CD14-positive monocyte (primary cell): ENCODE results near the gene RAB24. TPM values are rescaled to one million over a fixed set of nuclear protein-coding genes. Genes with fewer than 3 reads are reported as not detected.

Experiments
- DNase-seq, 3 donors: peaks; one replicate each; pipeline ENCODE4 v3.0.0-alpha.2; 2011 to 2022
- H2AFZ ChIP-seq: 2 replicates; pipeline ENCODE4 v1.6.0; 2012; ENCODE audit warnings: mild to moderate bottlenecking, low read depth, low read length, inconsistent platforms; ENCODE audit not compliant: insufficient read depth, poor library complexity, severe bottlenecking
- H3K27ac ChIP-seq, 2 donors: 1 replicate in 1 of 2; 2 replicates in 1 of 2; pipeline ENCODE4 v1.5.1; 2012 to 2013; ENCODE audit warnings: low read length in 2 of 2, control low read depth in 1 of 2, inconsistent platforms in 1 of 2, low read depth in 1 of 2, mild to moderate bottlenecking in 1 of 2
- H3K27me3 ChIP-seq, 2 donors: one replicate each; pipeline versions ENCODE4 v1.6.0 to v1.6.1; 2011 to 2013; ENCODE audit warnings: low read length in 2 of 2; ENCODE audit not compliant: control insufficient read depth in 2 of 2, insufficient read depth in 2 of 2
- H3K36me3 ChIP-seq, 2 donors: replicated peaks in 1 of 2; 1 replicate in 1 of 2; 2 replicates in 1 of 2; pipeline versions ENCODE4 v1.5.1 to v1.6.1; 2012 to 2013; ENCODE audit warnings: low read length in 2 of 2, control low read depth in 1 of 2, inconsistent platforms in 1 of 2, mild to moderate bottlenecking in 1 of 2; ENCODE audit not compliant: insufficient read depth in 2 of 2, control insufficient read depth in 1 of 2
- H3K4me1 ChIP-seq, 2 donors: 1 replicate in 1 of 2; 2 replicates in 1 of 2; pipeline versions ENCODE4 v1.5.1 to v1.6.1; 2012 to 2013; ENCODE audit warnings: low read length in 2 of 2, control low read depth in 1 of 2, inconsistent platforms in 1 of 2, mild to moderate bottlenecking in 1 of 2, moderate library complexity in 1 of 2; ENCODE audit not compliant: insufficient read depth in 2 of 2, control insufficient read depth in 1 of 2
- H3K4me2 ChIP-seq: replicated peaks from 2 replicates; pipeline ENCODE3; 2012; ENCODE audit warnings: low read length, moderate library complexity, mild to moderate bottlenecking; ENCODE audit not compliant: poor library complexity, severe bottlenecking; ENCODE audit errors: extremely low read depth
- H3K4me3 ChIP-seq, 3 experiments: fragments of 200-600 bp in 1 of 3; sonication (generic) in 1 of 3; replicated peaks in 1 of 3; 1 replicate in 2 of 3; 2 replicates in 1 of 3; pipeline ENCODE4 v1.5.1; 2011 to 2013; ENCODE audit warnings: low read length in 3 of 3, mild to moderate bottlenecking in 3 of 3, control low read depth in 2 of 3, low read depth in 2 of 3, inconsistent platforms in 1 of 3, moderate library complexity in 1 of 3
- H3K79me2 ChIP-seq: 2 replicates; pipeline ENCODE4 v1.6.0; 2012; ENCODE audit warnings: mild to moderate bottlenecking, control low read depth, inconsistent platforms, low read length, moderate library complexity; ENCODE audit not compliant: insufficient read depth
- H3K9ac ChIP-seq: 2 replicates; pipeline ENCODE4 v1.6.0; 2017; ENCODE audit warnings: low read length, mild to moderate bottlenecking; ENCODE audit not compliant: insufficient read depth, poor library complexity, severe bottlenecking
- H3K9me3 ChIP-seq, 2 donors: replicated peaks in 1 of 2; 1 replicate in 1 of 2; 2 replicates in 1 of 2; pipeline versions ENCODE4 v1.5.1 to v1.6.1; 2012 to 2013; ENCODE audit warnings: low read length in 2 of 2, control low read depth in 1 of 2; ENCODE audit not compliant: control insufficient read depth in 1 of 2, insufficient read depth in 1 of 2
- H4K20me1 ChIP-seq: 2 replicates; pipeline ENCODE4 v1.6.0; 2012; ENCODE audit warnings: mild to moderate bottlenecking, low read length, control low read depth, moderate library complexity; ENCODE audit not compliant: insufficient read depth
- H3K27ac Mint-ChIP-seq, 7 donors: one replicate each; pipeline ENCODE4 v1.8.0; 2020; ENCODE audit warnings: mild to moderate bottlenecking in 7 of 7, mixed read lengths in 7 of 7, moderate library complexity in 6 of 7, inconsistent platforms in 2 of 7
- H3K27me3 Mint-ChIP-seq, 3 donors: one replicate each; pipeline ENCODE4 v1.8.0; 2021 to 2022; ENCODE audit warnings: low read depth in 3 of 3, mild to moderate bottlenecking in 3 of 3, mixed read lengths in 3 of 3, moderate library complexity in 3 of 3, inconsistent platforms in 1 of 3
- H3K36me3 Mint-ChIP-seq, 2 donors: one replicate each; pipeline ENCODE4 v1.8.0; 2020; ENCODE audit warnings: mixed read lengths in 2 of 2, inconsistent platforms in 1 of 2, mild to moderate bottlenecking in 1 of 2
- H3K4me1 Mint-ChIP-seq: one replicate; pipeline ENCODE4 v1.8.0; 2020; ENCODE audit warnings: mild to moderate bottlenecking, mixed read lengths
- H3K4me3 Mint-ChIP-seq, 2 donors: one replicate each; pipeline ENCODE4 v1.8.0; 2020; ENCODE audit warnings: mild to moderate bottlenecking in 2 of 2, mixed read lengths in 2 of 2, moderate library complexity in 1 of 2
- H3K9me3 Mint-ChIP-seq, 7 donors: one replicate each; pipeline ENCODE4 v1.8.0; 2020 to 2022; ENCODE audit warnings: mixed read lengths in 7 of 7, mild to moderate bottlenecking in 6 of 7, moderate library complexity in 6 of 7, inconsistent platforms in 2 of 7
- WGBS: methylation state at CpG from one replicate; pipeline ENCODE4 v1.1.5; 2013; ENCODE audit warnings: missing lambda C conversion rate; ENCODE audit not compliant: insufficient coverage; 5-methylcytosine and 5-hydroxymethylcytosine counted together
- intact Hi-C, 2 donors: fragments of 100-400 bp; cut with micrococcal nuclease; formaldehyde crosslinking; loops; one replicate each; pipeline versions ENCODE4 v1.15.0 to v1.15.1; 2023
- polyA plus RNA-seq, 3 donors: library from polyadenylated mRNA; depleted of rRNA in 1 of 3; unstranded in 2 of 3; stranded (reverse) in 1 of 3; fragments of 300-500 nt in 2 of 3; fragments of >200 nt in 1 of 3; fragmentation: Illumina TruSeq in 2 of 3; gene quantifications; 1 replicate in 2 of 3; 2 replicates in 1 of 3; pipeline ENCODE4 v1.2.3, GENCODE V29; 2012 to 2021
- TF ChIP-seq, protein P1 (sequence below): fragments of 200-600 bp; IDR thresholded peaks from one replicate; pipeline ENCODE4 v1.8.0; 2022; ENCODE audit warnings: antibody characterized with exemption, mild to moderate bottlenecking

The RAB24 gene
- polyA plus RNA-seq, 3 donors: 74.3 to 465 (median 94.4) TPM

DNA sequence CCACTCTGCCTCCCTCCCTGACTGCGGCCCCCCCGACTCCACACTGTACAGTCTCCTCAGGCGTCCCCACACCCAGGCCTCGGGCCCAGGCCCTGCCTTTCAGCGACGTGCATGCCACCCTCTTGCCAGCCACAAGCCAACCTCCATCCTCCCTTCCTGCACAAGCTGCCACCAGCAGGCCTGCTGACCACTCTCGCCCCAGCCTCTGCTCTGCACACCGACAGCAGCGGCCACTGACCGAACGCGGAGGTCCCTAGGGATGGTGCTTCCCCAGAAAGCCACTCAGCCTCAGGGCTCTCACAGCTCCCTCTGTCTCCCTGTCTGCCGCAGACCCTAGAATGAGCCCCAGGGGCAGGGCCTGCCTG lies 29.4 kb upstream of the RAB24 start:
- intact Hi-C loops: no loop called here
- peaks cover 0 to 2% (median 0%) of the 10 kb centered on the region in 7 donors for H3K9me3 Mint-ChIP-seq
- TF ChIP-seq, protein P1, sequence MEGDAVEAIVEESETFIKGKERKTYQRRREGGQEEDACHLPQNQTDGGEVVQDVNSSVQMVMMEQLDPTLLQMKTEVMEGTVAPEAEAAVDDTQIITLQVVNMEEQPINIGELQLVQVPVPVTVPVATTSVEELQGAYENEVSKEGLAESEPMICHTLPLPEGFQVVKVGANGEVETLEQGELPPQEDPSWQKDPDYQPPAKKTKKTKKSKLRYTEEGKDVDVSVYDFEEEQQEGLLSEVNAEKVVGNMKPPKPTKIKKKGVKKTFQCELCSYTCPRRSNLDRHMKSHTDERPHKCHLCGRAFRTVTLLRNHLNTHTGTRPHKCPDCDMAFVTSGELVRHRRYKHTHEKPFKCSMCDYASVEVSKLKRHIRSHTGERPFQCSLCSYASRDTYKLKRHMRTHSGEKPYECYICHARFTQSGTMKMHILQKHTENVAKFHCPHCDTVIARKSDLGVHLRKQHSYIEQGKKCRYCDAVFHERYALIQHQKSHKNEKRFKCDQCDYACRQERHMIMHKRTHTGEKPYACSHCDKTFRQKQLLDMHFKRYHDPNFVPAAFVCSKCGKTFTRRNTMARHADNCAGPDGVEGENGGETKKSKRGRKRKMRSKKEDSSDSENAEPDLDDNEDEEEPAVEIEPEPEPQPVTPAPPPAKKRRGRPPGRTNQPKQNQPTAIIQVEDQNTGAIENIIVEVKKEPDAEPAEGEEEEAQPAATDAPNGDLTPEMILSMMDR: no peak
- peaks cover 74% of the 10 kb centered on the region for H4K20me1 ChIP-seq
- H3K4me2 ChIP-seq: no peak overlapping the region
- H3K4me1 ChIP-seq: peaks cover 2 to 6% of the 10 kb centered on the region in 2 donors
- no peak for DNase-seq
- no peaks in the 10 kb centered on the region for H3K9me3 ChIP-seq
- WGBS: 80% methylated on average over 13 of the region's 13 CpGs
- no peak overlapping the region for H3K27ac ChIP-seq
- peaks cover 2 to 10% (median 3%) of the 10 kb centered on the region in 3 donors for H3K27me3 Mint-ChIP-seq
- H3K27ac Mint-ChIP-seq: no peak overlapping the region
- H3K36me3 ChIP-seq: peaks cover 79 to 96% of the 10 kb centered on the region in 2 donors
- no peaks in the 10 kb centered on the region for H3K27me3 ChIP-seq
- no peaks in the 10 kb centered on the region for H3K79me2 ChIP-seq
- peaks cover 84 to 94% of the 10 kb centered on the region in 2 donors for H3K36me3 Mint-ChIP-seq
- no peak overlapping the region for H2AFZ ChIP-seq
- no peak overlapping the region for H3K9ac ChIP-seq
- no peak overlapping the region for H3K4me3 Mint-ChIP-seq
- peaks cover 16% of the 10 kb centered on the region for H3K4me1 Mint-ChIP-seq
- H3K4me3 ChIP-seq: no peak overlapping the region

DNA sequence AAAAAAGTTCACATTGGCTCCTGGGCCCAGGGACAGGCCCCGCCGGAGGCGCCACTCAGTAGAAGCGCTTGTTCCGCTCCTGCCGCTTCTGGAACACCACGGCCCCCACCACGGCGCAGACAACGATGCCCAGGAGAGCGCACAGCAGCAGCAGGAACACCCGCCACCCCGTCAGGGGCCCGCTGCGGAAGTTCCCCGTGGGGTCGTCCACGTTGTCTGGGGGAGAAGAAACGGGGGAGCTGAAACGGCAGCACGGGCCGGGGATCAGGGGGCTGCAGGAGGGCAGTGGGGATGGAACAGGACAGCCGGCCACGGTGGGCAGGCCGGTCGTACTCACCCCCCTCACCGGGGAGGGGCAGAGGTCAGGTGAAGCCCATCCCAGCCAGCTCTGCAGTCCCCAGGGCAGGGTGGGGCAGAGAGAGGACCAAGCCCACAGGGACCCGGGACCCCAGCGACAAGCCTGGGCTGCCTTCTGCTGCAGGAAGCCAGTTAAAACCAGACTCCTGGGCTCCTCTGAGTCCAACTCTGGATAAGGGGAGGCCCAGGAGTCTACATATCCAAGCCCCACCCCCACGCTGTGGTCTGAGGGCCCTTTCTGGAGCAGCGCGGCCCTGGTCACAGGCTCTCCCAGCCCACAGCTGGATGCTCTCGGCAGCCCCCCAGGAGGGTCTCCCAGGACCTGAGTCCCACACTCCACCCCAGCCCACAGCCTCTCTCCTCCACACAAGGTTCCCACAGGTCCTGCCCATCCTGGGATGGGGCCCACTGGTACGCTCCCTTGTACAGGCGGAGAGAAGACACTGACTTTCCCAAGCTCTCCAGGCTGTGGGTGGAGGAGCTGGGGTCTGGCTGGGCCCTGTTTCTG lies 28.7 kb upstream of the RAB24 start:
- Histone ChIP-seq H3K9me3 (no peaks in the 10 kb centered on the region), H3K4me3 (no peak overlapping the region), H3K27me3 (no peaks in the 10 kb centered on the region), H3K4me1 (peaks cover 2 to 6% of the 10 kb centered on the region in 2 donors), H2AFZ (no peak overlapping the region), H3K79me2 (no peaks in the 10 kb centered on the region), H3K36me3 (peaks cover 75 to 96% of the 10 kb centered on the region in 2 donors), H3K4me2 (no peak overlapping the region), H3K27ac (no peak overlapping the region), H3K9ac (no peak overlapping the region), H4K20me1 (peaks cover 72% of the 10 kb centered on the region)
- no peaks in the 10 kb centered on the region for H3K9me3 Mint-ChIP-seq
- H3K4me3 Mint-ChIP-seq: no peak overlapping the region
- DNase-seq: no peak
- TF ChIP-seq, protein P1: no peak
- H3K36me3 Mint-ChIP-seq: peaks cover 81 to 94% of the 10 kb centered on the region in 2 donors
- H3K4me1 Mint-ChIP-seq: peaks cover 22% of the 10 kb centered on the region
- peaks cover 2 to 10% (median 7%) of the 10 kb centered on the region in 3 donors for H3K27me3 Mint-ChIP-seq
- WGBS: 22% methylated on average over 31 of the region's 35 CpGs
- no peak overlapping the region for H3K27ac Mint-ChIP-seq
- intact Hi-C loops: no loop called here
